K562 (cell line): Measurements from ENCODE around the gene L3HYPDH. TPM values are rescaled to one million over a fixed set of nuclear protein-coding genes. Genes with fewer than 3 reads are reported as not detected.
A peak's percentile ranks its signal among the peaks of the same experiment; 100 is the strongest.

Experiments
- ATAC-seq: fragments of 200-7000 bp; cut with Tn5 transposase; 3 replicates; pipeline ENCODE4 v1.9.1; 2020; ENCODE audit warnings: moderate library complexity
- BruUV-seq: library from RNA; stranded (reverse); fragments of 400-500 nt; replicated peaks from 2 replicates; lab custom pipeline; 2021; lab: Mats Ljungman, UMichigan
- CTCF ChIA-PET: fragments of 300-600 bp; formaldehyde crosslinking; extraction: SDS; loops from one replicate; lab custom pipeline; 2021; ENCODE audit warnings: low intra/inter-chr PET ratio; lab: Yijun Ruan, JAX
- POLR2A ChIA-PET: fragments of 300-600, 350-650 bp; sonication (Branson Sonifier 250); formaldehyde crosslinking; extraction: SDS; loops from one replicate; lab custom pipeline; 2021; ENCODE audit warnings: antibody characterized with exemption, inconsistent platforms; lab: Yijun Ruan, JAX
- DNase-seq, 4 experiments: peaks; one replicate each; pipeline versions ENCODE4 v3.0.0 to v3.0.0-alpha.2; 2011 to 2018; ENCODE audit warnings: low spot score in 3 of 4, mixed read lengths in 3 of 4; ENCODE audit errors: extremely low read depth in 1 of 4
- FAIRE-seq: peaks from 2 replicates; lab custom pipeline; 2011; peaks lifted over from hg19 to GRCh38; lab: Jason Lieb, UNC
- H2AFZ ChIP-seq: 2 replicates; pipeline ENCODE4 v1.6.0; 2011; ENCODE audit warnings: low read depth, low read length, control low read depth, inconsistent platforms
- H3K27ac ChIP-seq: fragments of 200-600 bp; 3 replicates; pipeline ENCODE4 v1.8.0; 2011; ENCODE audit warnings: low read depth, mild to moderate bottlenecking, control low read depth, inconsistent platforms, low read length, moderate library complexity, mixed read lengths; ENCODE audit errors: extremely low read depth
- H3K27me3 ChIP-seq, 2 experiments: fragments of 300-600 bp in 1 of 2; 2 replicates in 1 of 2; 3 replicates in 1 of 2; pipeline versions ENCODE4 v1.6.0 to v1.8.0; 2011; ENCODE audit warnings: inconsistent platforms in 2 of 2, low read length in 2 of 2, mild to moderate bottlenecking in 1 of 2, mixed read lengths in 1 of 2, moderate library complexity in 1 of 2; ENCODE audit not compliant: control insufficient read depth in 2 of 2, insufficient read depth in 2 of 2
- H3K36me3 ChIP-seq: fragments of 300-600 bp; 3 replicates; pipeline ENCODE4 v1.8.0; 2011; ENCODE audit warnings: mild to moderate bottlenecking, low read length, inconsistent platforms; ENCODE audit not compliant: control insufficient read depth, insufficient read depth
- H3K4me1 ChIP-seq, 2 experiments: fragments of 200-600 bp in 1 of 2; replicated peaks in 1 of 2; 2 replicates in 1 of 2; 3 replicates in 1 of 2; pipeline versions ENCODE4 v1.5.1 to v1.8.0; 2011; ENCODE audit warnings: inconsistent platforms in 2 of 2, low read length in 2 of 2, mild to moderate bottlenecking in 1 of 2, mixed read lengths in 1 of 2, moderate library complexity in 1 of 2; ENCODE audit not compliant: control insufficient read depth in 2 of 2, insufficient read depth in 2 of 2
- H3K4me2 ChIP-seq: 2 replicates; pipeline ENCODE4 v1.6.1; 2011; ENCODE audit warnings: low read length, control low read depth, inconsistent platforms, mixed read lengths; ENCODE audit not compliant: insufficient read depth
- H3K4me3 ChIP-seq: fragments of 200-600 bp; sonication (generic), shearing (Covaris generic); 2 replicates; pipeline ENCODE4 v1.5.1; 2016; ENCODE audit warnings: control low read depth, inconsistent platforms
- H3K79me2 ChIP-seq: fragments of 200-600 bp; 3 replicates; pipeline ENCODE4 v1.8.0; 2011; ENCODE audit warnings: low read length, inconsistent platforms; ENCODE audit not compliant: control insufficient read depth, insufficient read depth
- H3K9ac ChIP-seq, 2 experiments: 2 replicates each; pipeline versions ENCODE4 v1.6.0 to v1.6.1; 2011; ENCODE audit warnings: low read depth in 2 of 2, low read length in 2 of 2, control low read depth in 1 of 2, inconsistent platforms in 1 of 2, mild to moderate bottlenecking in 1 of 2, mixed read lengths in 1 of 2; ENCODE audit not compliant: insufficient read depth in 1 of 2
- H3K9me1 ChIP-seq: one replicate; pipeline ENCODE4 v1.6.0; 2011; ENCODE audit warnings: inconsistent platforms, mild to moderate bottlenecking, low read length, moderate library complexity; ENCODE audit not compliant: control insufficient read depth, insufficient read depth
- H3K9me3 ChIP-seq: replicated peaks from 2 replicates; pipeline ENCODE4 v1.5.1; 2011; ENCODE audit warnings: low read depth, low read length, inconsistent platforms; ENCODE audit not compliant: control insufficient read depth, insufficient read depth
- H4K20me1 ChIP-seq: replicated peaks from 2 replicates; pipeline ENCODE4 v1.6.1; 2011; ENCODE audit warnings: low read length, inconsistent platforms, mixed read lengths; ENCODE audit not compliant: control insufficient read depth, insufficient read depth
- BCOR ChIP-seq: fragments of 450-650 bp; IDR thresholded peaks from 2 replicates; pipeline ENCODE4 v1.6.1; 2016
- GTF2A2 ChIP-seq: IDR thresholded peaks from 2 replicates; pipeline ENCODE4 v1.6.1; 2016; ENCODE audit warnings: mild to moderate bottlenecking, missing genetic modification characterization, missing compliant biosample characterization
- NR2C1 ChIP-seq, 2 experiments: fragments of 450-650 bp; IDR thresholded peaks; 2 replicates each; pipeline ENCODE4 v1.6.1; 2017; ENCODE audit warnings: mild to moderate bottlenecking in 2 of 2, antibody characterized with exemption in 1 of 2, inconsistent platforms in 1 of 2, missing compliant biosample characterization in 1 of 2, missing genetic modification characterization in 1 of 2
- RAD21 ChIP-seq, 2 experiments: fragments of 250-450 bp in 1 of 2; fragments of 450-650 bp in 1 of 2; sonication (Bioruptor Pico) in 1 of 2; formaldehyde crosslinking in 1 of 2; IDR thresholded peaks in 1 of 2; conservative IDR thresholded peaks in 1 of 2; 2 replicates each; pipeline versions ENCODE4 v1.4.0 to v1.8.0; 2020 to 2022; ENCODE audit warnings: mild to moderate bottlenecking in 2 of 2, moderate library complexity in 1 of 2
- TEAD2 ChIP-seq: fragments of 450-650 bp; IDR thresholded peaks from 2 replicates; pipeline ENCODE4 v1.6.1; 2016; ENCODE audit warnings: missing genetic modification characterization, control low read depth, missing compliant biosample characterization
- WGBS: fragments of 100-300 bp; shearing (Covaris generic); methylation state at CpG from one replicate; pipeline ENCODE4 v1.1.6; 2016; ENCODE audit warnings: low coverage, mixed read lengths; ENCODE audit not compliant: insufficient coverage; ENCODE audit errors: missing lambda C conversion rate; 5-methylcytosine and 5-hydroxymethylcytosine counted together
- in situ Hi-C: fragments of 300-500 bp; cut with MboI; formaldehyde crosslinking; loops from 4 replicates; pipeline ENCODE4 v1.15.0; 2018; ENCODE audit warnings: inconsistent platforms, mixed read lengths
- intact Hi-C: fragments of 100-400 bp; cut with micrococcal nuclease; formaldehyde crosslinking; loops from 2 replicates; pipeline ENCODE4 v1.14.2; 2022
- polyA plus RNA-seq, 8 experiments: library from polyadenylated mRNA; depleted of rRNA in 4 of 8; stranded (reverse) in 5 of 8; unstranded in 3 of 8; fragments of >200 nt; fragmentation: Nextera tagmentation in 2 of 8; fragmentation: Illumina TruSeq in 1 of 8; extraction: Ambion mirVana in 2 of 8; extraction: Trizol in 1 of 8; gene quantifications; 2 replicates each; pipeline versions ENCODE4 v1.2.1 to v1.2.3, GENCODE V29; 2011 to 2014; ENCODE audit warnings: inconsistent platforms in 1 of 8, missing spikeins in 1 of 8
- total RNA-seq, 7 experiments: library from RNA; depleted of rRNA in 6 of 7; stranded (reverse); fragments of >200 nt in 6 of 7; fragmentation: Illumina TruSeq in 2 of 7; extraction: Trizol in 2 of 7; gene quantifications; 2 replicates each; pipeline versions ENCODE4 v1.2.1 to v1.2.3, GENCODE V29; 2011 to 2021; ENCODE audit warnings: low replicate concordance in 1 of 7
- TF ChIP-seq, protein P1 (sequence below): sonication (generic); IDR thresholded peaks from 2 replicates; pipeline ENCODE4 v1.6.1; 2016

The L3HYPDH gene
- total and polyA plus RNA-seq, 9 of the 15 experiments (the other 6 are each of a cell fraction or from before 2014, with no cell fraction given) = 12.8 to 36.5 (median 19.3) TPM

GRCh38 chr14:59435987-59436386 lies 48.2 kb downstream of the L3HYPDH start:
- Histone ChIP-seq H2AFZ (no peak overlapping the region), H3K9ac (no peak overlapping the region), H3K4me3 (no peak overlapping the region), H4K20me1 (no peaks in the 10 kb centered on the region), H3K36me3 (no peaks in the 10 kb centered on the region), H3K27me3 (no peaks in the 10 kb centered on the region), H3K79me2 (no peaks in the 10 kb centered on the region), H3K4me2 (no peak overlapping the region), H3K9me3 (no peaks in the 10 kb centered on the region), H3K27ac (no peak overlapping the region), H3K4me1 (no peaks in the 10 kb centered on the region), H3K9me1 (no peaks in the 10 kb centered on the region)
- no peak for FAIRE-seq
- CTCF ChIA-PET = no interaction called here
- in situ Hi-C loops = no loop called here
- DNase-seq = no peak
- intact Hi-C loops = no loop called here
- ATAC-seq = no peak
- TF ChIP-seq, protein P1, sequence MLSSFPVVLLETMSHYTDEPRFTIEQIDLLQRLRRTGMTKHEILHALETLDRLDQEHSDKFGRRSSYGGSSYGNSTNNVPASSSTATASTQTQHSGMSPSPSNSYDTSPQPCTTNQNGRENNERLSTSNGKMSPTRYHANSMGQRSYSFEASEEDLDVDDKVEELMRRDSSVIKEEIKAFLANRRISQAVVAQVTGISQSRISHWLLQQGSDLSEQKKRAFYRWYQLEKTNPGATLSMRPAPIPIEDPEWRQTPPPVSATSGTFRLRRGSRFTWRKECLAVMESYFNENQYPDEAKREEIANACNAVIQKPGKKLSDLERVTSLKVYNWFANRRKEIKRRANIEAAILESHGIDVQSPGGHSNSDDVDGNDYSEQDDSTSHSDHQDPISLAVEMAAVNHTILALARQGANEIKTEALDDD = 0 out of 2 replicates have a peak, but pooled peaks have one; percentile 46
- TF ChIP-seq TEAD2 (tag) = no peak
- no peak for TF ChIP-seq GTF2A2 (tag)
- POLR2A ChIA-PET = no interaction called here
- WGBS = 15% methylated on average over 1 of the region's 1 CpG
- BruUV-seq = no TSS peak

DNA sequence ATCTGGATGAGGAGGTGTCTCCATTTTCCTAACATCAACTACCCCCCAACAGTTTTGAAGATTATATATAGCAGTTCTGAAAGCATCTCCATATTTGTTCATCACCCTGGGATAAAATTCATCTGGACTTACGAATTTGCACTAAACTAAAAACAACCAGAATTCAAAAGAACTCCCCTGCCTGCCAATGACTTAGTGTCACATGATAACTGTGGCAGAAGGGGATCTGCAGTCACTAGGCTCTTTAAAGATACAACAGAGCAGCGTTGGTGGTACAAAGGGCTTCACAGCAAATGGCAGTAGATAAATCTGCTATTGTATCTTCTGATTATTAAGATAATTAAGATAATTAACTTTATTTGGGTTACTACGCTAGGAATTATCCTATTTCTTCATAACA lies 49.1 kb downstream of the L3HYPDH start:
- TF ChIP-seq RAD21 (CRISPR knock-in tag; conservative IDR thresholded peaks at IDR 0.05 in 1 of 2, IDR thresholded peaks at IDR 0.05 in 1 of 2) = no peak
- TF ChIP-seq NR2C1 (IDR thresholded peaks at IDR 0.05) = no peak
- TF ChIP-seq NR2C1 (tag; IDR thresholded peaks at IDR 0.05) = no peak
- TF ChIP-seq BCOR = no peak
- Histone ChIP-seq H3K4me3 (no peak overlapping the region), H3K79me2 (no peaks in the 10 kb centered on the region), H3K4me2 (no peak overlapping the region), H3K9me3 (no peaks in the 10 kb centered on the region), H4K20me1 (no peaks in the 10 kb centered on the region), H3K27ac (no peak overlapping the region), H3K36me3 (no peaks in the 10 kb centered on the region), H3K9ac (no peak overlapping the region), H3K27me3 (no peaks in the 10 kb centered on the region), H3K4me1 (no peaks in the 10 kb centered on the region), H2AFZ (no peak overlapping the region), H3K9me1 (no peaks in the 10 kb centered on the region)
- in situ Hi-C loops = no loop called here
- FAIRE-seq = no peak
- POLR2A ChIA-PET = interaction anchor here (0.8 kb wide), 1 partner anchor 9 kb away, joined by 3 read pairs; no protein-coding TSS in a partner anchor
- WGBS = 10% methylated on average over 3 of the region's 3 CpGs
- ATAC-seq = no peak
- CTCF ChIA-PET = no interaction called here
- no peak for DNase-seq
- intact Hi-C loops = no loop called here
- BruUV-seq = no TSS peak
